Body of pancreas (tissue), 4 donors: ENCODE results near the gene NCK1.

Experiments
- CTCF ChIP-seq, 7 experiments: fragments of 450-650 bp in 4 of 7; fragments of 200-600 bp in 3 of 7; sonication (generic) in 3 of 7; IDR thresholded peaks; one replicate each; pipeline ENCODE4 v1.5.1; 2016 to 2019; ENCODE audit warnings: antibody characterized with exemption in 7 of 7
- POLR2A ChIP-seq, 3 donors: fragments of 450-650 bp; IDR thresholded peaks; one replicate each; pipeline ENCODE4 v1.6.1; 2016; ENCODE audit warnings: antibody characterized with exemption in 3 of 3, mild to moderate bottlenecking in 2 of 3

DNA sequence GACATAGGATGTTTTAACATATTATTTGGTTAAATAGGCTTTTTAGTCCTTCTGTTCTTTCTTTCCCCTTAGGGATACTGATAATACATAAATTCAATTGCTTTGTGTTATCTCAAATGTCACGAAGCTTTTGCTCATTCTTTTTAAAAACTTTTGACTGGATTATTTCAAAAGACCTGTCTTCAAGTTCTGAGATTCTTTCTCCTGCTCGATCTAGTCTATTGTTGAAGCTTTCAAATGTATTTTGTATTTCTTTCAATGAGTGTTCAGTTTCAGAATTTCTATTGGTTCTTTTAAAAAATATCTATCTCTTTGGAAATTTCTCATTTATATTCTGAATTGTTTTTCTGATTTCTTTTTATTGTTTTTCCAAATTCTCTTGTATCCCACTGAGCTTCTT, 112.7 kb downstream of the NCK1 start:
- TF ChIP-seq CTCF (IDR thresholded peaks at IDR 0.05) (no peak), POLR2A (IDR thresholded peaks at IDR 0.05) (no peak)
